ENCODE results near the gene FBXO4. TPM values are rescaled to one million over a fixed set of nuclear protein-coding genes. Genes with fewer than 3 reads are reported as not detected.

The FBXO4 gene
- total and polyA plus RNA-seq, 2 donors (not counting 1 experiment from before 2014, with no cell fraction given), result 7.6 to 17.9 TPM

GRCh38 chr5:41962491-41962890, 37.4 kb downstream of the FBXO4 start:
- Histone ChIP-seq H2AFZ (ENCODE audit: insufficient read depth, low read depth, low read length, poor library complexity, severe bottlenecking) (no peak overlapping the region), H3K79me2 (ENCODE audit: control insufficient read depth, insufficient read depth, low read length) (no peaks in the 10 kb centered on the region), H3K4me1 (ENCODE audit: control insufficient read depth in 2 of 2, insufficient read depth in 2 of 2, low read length in 2 of 2) (no peaks in the 10 kb centered on the region), H3K4me3 (ENCODE audit: control extremely low read depth in 1 of 5, extremely low read depth in 1 of 5, insufficient read depth in 1 of 5, low read depth in 2 of 5, low read length in 4 of 5) (no peak overlapping the region), H3K9me3 (ENCODE audit: control extremely low read depth in 1 of 3, control insufficient read depth in 2 of 3, insufficient read depth in 1 of 3, low read length in 2 of 3) (peaks cover 0 to 19% (median 9%) of the 10 kb centered on the region in 3 donors), H3K27me3 (replicated peaks in 1 of 4; ENCODE audit: control extremely low read depth in 1 of 4, control insufficient read depth in 3 of 4, insufficient read depth in 4 of 4, low read length in 3 of 4) (no peaks in the 10 kb centered on the region), H3K4me2 (replicated peaks; ENCODE audit: low read depth, low read length, poor library complexity, severe bottlenecking) (no peak overlapping the region), H3K27ac (ENCODE audit: low read length in 2 of 2) (no peak overlapping the region), H3K9ac (ENCODE audit: low read length) (no peak overlapping the region), H3K36me3 (replicated peaks in 1 of 2; ENCODE audit: control extremely low read depth in 1 of 2, control insufficient read depth in 1 of 2, extremely low read depth in 1 of 2, insufficient read depth in 2 of 2, low read length in 1 of 2) (no peaks in the 10 kb centered on the region), H4K20me1 (ENCODE audit: control insufficient read depth, insufficient read depth, low read length, poor library complexity, severe bottlenecking) (no peaks in the 10 kb centered on the region)
- 80% methylated on average over 2 of the region's 3 CpGs for WGBS (ENCODE audit: insufficient coverage)
- TF ChIP-seq EZH2 (IDR thresholded peaks at IDR 0.05; ENCODE audit: borderline replicate concordance, insufficient read depth, low read depth, low read length, poor library complexity, severe bottlenecking) (no peak), CTCF (IDR thresholded peaks at IDR 0.05) (no peak)
- POLR2A ChIA-PET, result no interaction called here
- DNase-seq (no peak), ATAC-seq (ENCODE audit: low read depth) (no peak)
- H3K4me3 Mint-ChIP-seq, result no peak overlapping the region
- H3K9me3 Mint-ChIP-seq (ENCODE audit: insufficient read depth), result peaks cover 20% of the 10 kb centered on the region
- H3K27ac Mint-ChIP-seq, result no peak overlapping the region
- H3K27me3 Mint-ChIP-seq, result peaks cover 3% of the 10 kb centered on the region
- H3K4me1 Mint-ChIP-seq, result no peaks in the 10 kb centered on the region
- intact Hi-C loops (cut with micrococcal nuclease), result no loop called here
- CTCF ChIA-PET, result no interaction called here

GRCh38 chr5:41966401-41967105, 41.5 kb downstream of the FBXO4 start:
- no peaks in the 10 kb centered on the region for H3K79me2 ChIP-seq (ENCODE audit: control insufficient read depth, insufficient read depth, low read length)
- no peaks in the 10 kb centered on the region for H4K20me1 ChIP-seq (ENCODE audit: control insufficient read depth, insufficient read depth, low read length, poor library complexity, severe bottlenecking)
- no peak for DNase-seq
- H3K4me3 Mint-ChIP-seq, result no peak overlapping the region
- H3K4me1 ChIP-seq (ENCODE audit: control insufficient read depth in 2 of 2, insufficient read depth in 2 of 2, low read length in 2 of 2), result no peaks in the 10 kb centered on the region
- H2AFZ ChIP-seq (ENCODE audit: insufficient read depth, low read depth, low read length, poor library complexity, severe bottlenecking), result no peak overlapping the region
- POLR2A ChIA-PET, result no interaction called here
- H3K27me3 Mint-ChIP-seq, result peaks cover 3% of the 10 kb centered on the region
- no peaks in the 10 kb centered on the region for H3K4me1 Mint-ChIP-seq
- H3K9me3 Mint-ChIP-seq (ENCODE audit: insufficient read depth), result peaks cover 6% of the 10 kb centered on the region
- H3K27me3 ChIP-seq (replicated peaks in 1 of 4; ENCODE audit: control extremely low read depth in 1 of 4, control insufficient read depth in 3 of 4, insufficient read depth in 4 of 4, low read length in 3 of 4), result no peaks in the 10 kb centered on the region
- intact Hi-C loops (cut with micrococcal nuclease), result no loop called here
- no peak overlapping the region for H3K4me2 ChIP-seq (replicated peaks; ENCODE audit: low read depth, low read length, poor library complexity, severe bottlenecking)
- no peak overlapping the region for H3K4me3 ChIP-seq (ENCODE audit: control extremely low read depth in 1 of 5, extremely low read depth in 1 of 5, insufficient read depth in 1 of 5, low read depth in 2 of 5, low read length in 4 of 5)
- H3K9me3 ChIP-seq (ENCODE audit: control extremely low read depth in 1 of 3, control insufficient read depth in 2 of 3, insufficient read depth in 1 of 3, low read length in 2 of 3), result peaks cover 0 to 3% (median 0%) of the 10 kb centered on the region in 3 donors
- H3K36me3 ChIP-seq (replicated peaks in 1 of 2; ENCODE audit: control extremely low read depth in 1 of 2, control insufficient read depth in 1 of 2, extremely low read depth in 1 of 2, insufficient read depth in 2 of 2, low read length in 1 of 2), result no peaks in the 10 kb centered on the region
- TF ChIP-seq CTCF (IDR thresholded peaks at IDR 0.05), result no peak
- no peak for TF ChIP-seq EZH2 (IDR thresholded peaks at IDR 0.05; ENCODE audit: borderline replicate concordance, insufficient read depth, low read depth, low read length, poor library complexity, severe bottlenecking)
- H3K9ac ChIP-seq (ENCODE audit: low read length), result no peak overlapping the region
- H3K27ac Mint-ChIP-seq, result no peak overlapping the region
- ATAC-seq (ENCODE audit: low read depth), result no peak
- CTCF ChIA-PET, result no interaction called here
- 63% methylated on average over 3 of the region's 6 CpGs for WGBS (ENCODE audit: insufficient coverage)
- H3K27ac ChIP-seq (ENCODE audit: low read length in 2 of 2), result no peak overlapping the region
